Endometrial microvascular endothelial cells (primary cell): ENCODE data around the gene TMCO1. TPM values are rescaled to one million over a fixed set of nuclear protein-coding genes. Genes with fewer than 3 reads are reported as not detected.
"Not testable (repeated sequence)": the region's sequence is repeated elsewhere in the genome, so short reads cannot be mapped to it uniquely, and the experiment has no call there.

Source experiments
- in situ Hi-C: cut with HindIII; loops from 2 replicates; pipeline ENCODE4 v1.10.0; 2017; ENCODE audit warnings: low sequenced_read_pairs, low pct_unique_long_range_greater_than_20kb; ENCODE audit errors: inconsistent ontology term
- total RNA-seq: library from RNA; depleted of rRNA; stranded (reverse); fragments of >200 nt; gene quantifications from one replicate; pipeline ENCODE4 v1.2.3, GENCODE V29; 2015; ENCODE audit errors: inconsistent ontology term

Gene TMCO1, protein sequence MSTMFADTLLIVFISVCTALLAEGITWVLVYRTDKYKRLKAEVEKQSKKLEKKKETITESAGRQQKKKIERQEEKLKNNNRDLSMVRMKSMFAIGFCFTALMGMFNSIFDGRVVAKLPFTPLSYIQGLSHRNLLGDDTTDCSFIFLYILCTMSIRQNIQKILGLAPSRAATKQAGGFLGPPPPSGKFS
- 82.2 TPM for total RNA-seq

DNA sequence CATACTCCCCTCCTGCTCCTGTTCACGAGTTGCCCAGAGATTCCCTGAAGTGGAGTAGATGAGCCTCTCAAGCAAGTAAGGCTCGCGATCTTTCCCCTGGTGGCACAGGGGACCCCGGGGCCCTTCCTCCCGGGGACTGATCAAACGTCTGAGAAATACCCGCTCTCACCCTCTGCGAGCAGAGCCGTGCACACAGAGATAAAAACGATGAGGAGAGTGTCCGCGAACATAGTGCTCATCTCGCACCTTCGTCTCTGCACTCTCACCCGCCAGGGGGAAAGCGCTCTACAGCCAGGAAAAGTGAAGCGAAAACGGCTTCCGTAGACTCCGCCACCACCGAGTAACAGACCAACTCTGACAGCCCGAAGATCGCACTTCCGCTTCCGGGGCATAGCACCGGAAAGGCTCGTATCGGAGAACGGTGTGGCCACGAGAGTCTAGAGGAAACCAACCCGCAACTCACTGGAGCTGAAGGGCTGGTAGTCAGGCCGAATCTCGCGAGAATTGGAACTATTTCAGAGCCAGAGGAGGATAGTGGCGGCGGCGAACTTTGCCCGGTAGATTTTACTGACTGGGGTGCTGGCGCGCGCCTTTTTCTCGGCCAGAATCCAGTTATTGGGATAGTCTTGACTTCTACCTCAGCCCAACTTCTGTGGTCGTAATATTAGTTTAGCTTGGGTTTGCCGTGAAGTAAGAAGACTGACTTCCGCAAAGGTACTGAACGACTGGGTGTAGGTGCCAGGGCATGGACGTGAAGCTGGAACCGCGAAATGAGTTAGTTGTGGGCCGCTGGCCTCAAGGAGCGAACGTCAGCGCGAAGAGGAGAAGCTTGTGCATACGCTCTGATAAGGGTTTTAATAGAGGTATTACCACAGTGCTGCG is at the start of gene TMCO1:
TMCO1 (minus strand) TSS at position 356 of the 882 bp plus-strand sequence; CDS start at position 239, 117 bp downstream.
- in situ Hi-C loops: no loop called here

DNA sequence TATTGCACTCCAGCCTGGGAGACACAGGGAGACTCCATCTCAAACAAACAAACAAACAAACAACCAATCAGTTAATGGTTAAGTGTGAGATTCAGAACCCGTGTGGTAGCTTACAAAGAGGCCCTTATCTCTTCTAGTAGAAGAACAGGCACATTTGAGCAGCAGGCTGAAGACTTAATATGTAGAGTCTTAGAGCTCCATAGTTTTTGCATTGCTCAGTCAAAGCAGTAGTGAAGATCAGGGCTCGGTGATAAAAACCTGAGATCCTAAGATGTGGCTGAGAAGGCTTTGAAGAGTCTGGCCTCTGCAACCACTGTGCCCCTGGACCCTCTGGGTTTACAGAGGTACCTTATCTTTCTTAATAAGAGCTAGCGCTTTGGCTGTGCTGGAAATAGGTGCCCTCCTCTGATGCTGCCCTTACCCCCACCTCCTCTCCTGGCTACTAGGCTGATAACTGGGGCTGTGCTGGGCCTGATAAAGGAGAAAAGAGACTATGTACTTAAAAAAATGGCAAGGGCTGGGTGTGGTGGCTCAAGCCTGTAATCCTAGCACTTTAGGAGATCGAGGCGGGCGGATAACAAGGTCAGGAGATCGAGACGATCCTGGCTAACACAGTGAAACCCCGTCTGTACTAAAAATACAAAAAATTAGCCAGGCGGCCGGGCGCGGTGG is 48.3 kb upstream of the TMCO1 start:
- in situ Hi-C loops: no loop called here

DNA sequence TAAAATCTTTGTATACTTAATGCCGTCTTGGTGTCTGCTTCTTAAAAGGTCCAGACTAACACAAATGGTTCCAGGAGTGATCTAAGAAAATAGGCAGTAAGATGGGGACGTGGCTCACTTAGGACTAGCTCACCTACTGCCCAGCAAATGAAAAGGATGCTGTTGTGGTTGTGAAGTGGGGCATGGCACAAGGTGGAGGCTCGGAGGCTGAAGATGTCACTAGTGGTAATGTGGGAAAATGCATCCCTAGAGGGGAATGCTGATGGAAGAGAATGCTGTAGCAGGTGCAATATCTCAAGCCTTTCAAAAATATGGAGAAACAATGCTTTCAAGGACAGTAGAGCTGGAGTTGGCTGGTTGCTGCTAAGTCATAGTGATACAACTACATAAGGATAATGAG is 47.5 kb upstream of the TMCO1 start:
- in situ Hi-C loops: no loop called here

DNA sequence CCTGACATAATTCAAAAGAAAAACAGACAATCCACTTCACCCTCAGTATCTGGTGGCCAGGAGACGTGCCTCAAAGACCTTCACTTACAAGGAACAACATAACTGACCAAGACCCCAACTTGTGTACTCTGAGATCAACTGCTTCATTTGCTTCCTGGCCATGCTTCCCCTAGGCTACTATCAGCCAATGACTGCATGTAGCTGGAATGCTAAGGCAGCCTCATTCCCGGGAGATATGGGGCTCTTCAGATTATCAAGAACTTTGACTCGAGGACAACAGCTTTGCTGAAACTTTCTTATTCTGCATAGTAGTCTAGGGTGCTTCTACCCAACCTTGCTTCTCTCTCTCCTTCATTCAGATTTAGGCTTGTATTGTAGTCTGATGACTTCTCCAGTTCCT is 47.1 kb upstream of the TMCO1 start:
- in situ Hi-C loops: no loop called here

DNA sequence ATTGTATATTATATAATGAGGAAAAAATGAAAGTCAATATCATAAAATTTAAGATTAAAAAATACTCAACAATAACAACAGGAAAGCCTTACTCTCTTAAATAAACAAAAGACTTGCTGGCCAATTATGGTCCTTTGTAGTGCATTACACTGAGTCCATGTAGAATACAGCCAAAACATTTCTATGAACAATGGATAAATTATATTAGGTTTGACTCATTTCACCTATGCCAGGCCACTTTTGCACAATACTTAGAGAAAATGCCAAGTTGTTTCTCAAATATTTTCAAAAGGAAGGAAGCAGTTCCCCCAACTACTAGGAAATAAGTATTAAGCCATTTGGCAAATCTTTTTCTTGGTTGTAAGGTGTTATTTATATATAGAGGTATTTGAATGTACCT is 38.9 kb upstream of the TMCO1 start:
- in situ Hi-C loops: no loop called here

DNA sequence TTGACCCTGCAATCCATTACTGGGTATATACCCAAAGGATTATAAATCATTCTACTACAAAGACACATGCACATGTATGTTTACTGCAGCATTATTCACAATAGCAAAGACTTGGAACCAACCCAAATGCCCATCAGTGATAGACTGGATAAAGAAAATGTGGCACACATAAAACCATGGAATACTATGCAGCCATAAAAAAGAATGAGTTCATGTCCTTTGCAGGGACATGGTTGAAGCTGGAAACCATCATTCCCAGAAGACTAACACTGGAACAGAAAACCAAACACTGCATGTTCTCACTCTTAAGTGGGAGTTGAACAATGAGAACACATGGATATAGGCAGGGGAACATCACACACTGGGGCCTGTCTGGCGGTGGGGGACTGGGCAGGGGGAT is 35.8 kb upstream of the TMCO1 start:
- in situ Hi-C loops: not testable (repeated sequence)

DNA sequence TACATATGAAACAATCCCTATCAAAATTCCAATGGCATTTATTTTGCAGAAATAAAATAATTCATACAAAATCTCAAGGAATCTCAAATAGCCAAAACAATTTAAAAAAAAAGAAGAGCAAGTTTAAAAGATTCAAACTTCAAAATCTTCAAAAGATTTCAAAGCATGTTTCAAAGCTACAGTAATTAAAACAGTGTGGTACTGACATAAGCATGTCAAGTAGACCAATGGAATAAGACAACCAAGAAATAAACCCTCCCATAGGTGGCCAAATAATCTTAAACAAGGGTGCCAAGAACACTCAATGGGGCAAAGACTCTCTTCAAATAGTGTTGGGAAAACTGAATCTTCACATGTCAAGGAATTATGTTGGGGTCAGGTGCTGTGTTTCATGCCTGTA is 30.7 kb upstream of the TMCO1 start:
- in situ Hi-C loops: no loop called here

DNA sequence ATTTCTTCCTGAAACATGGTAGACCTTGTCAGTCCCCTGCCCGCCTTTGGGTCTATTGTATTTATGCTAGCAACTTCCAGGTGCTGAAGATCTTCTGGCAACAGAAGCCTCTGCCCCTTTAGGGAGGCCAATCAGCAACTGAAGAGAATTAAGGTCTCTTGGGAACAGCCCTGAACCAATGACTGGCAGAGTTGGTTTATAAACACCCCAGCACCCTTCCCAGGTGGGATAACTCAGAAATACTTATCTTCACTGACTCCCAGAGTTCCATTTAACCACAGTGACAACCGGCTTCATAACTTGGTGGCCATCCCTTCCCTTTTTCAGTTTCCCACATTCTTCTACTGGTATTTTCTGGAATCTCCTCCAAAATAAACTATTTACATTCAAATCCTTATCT is 27.2 kb upstream of the TMCO1 start:
- in situ Hi-C loops: no loop called here

DNA sequence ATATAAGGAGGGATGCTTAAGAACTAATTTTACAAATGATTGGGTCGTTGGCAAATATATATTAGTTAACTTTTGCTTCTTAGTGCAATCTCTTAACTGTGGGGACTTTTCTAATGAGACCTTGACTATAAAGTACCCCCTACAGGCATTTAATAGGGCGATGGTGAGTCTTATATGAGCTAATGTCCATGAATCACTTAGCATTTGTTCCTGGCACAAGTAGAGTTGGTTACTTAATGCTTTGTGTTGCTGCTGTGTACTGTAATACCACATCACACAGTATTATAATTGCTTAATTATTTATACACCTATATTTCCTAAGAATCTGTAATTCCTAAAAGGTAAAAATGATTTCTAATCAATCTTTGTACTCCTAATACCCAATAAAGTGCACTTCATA is 25.3 kb upstream of the TMCO1 start:
- in situ Hi-C loops: no loop called here

DNA sequence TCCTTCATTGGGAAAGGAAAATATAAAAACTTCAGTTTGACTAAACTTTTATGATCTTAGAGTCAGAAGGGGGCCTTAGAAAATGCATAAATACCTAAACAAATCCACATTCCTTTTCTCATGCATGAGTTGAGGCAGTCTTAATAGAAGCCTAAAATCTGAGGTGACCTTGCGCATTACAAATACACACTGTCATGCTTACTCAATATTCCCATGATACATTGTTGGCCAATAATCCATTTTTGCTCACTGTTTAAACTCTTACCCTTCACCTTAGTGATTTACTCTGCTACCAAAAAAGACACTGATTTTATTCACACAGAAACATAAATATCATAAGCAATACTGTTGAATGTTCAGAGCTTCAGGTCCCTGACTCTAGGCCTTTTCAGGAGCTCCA is 19.1 kb upstream of the TMCO1 start:
- in situ Hi-C loops: no loop called here

DNA sequence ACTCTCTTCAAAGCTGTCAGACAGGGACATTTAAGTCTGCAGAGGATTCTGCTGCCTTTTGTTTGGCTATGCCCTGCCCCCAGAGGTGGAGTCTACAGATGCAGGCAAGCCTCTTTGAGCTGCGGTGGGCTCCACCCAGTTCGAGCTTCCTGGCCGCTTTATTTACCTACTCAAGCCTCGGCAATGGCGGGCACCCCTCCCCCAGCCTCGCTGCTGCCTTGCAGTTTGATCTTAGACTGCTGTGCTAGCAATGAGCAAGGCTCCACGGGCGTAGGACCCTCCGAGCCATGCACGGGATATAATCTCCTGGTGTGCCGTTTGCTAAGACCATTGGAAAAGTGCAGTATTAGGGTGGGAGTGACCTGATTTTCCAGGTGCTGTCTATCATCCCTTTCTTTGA is 14.9 kb upstream of the TMCO1 start:
- in situ Hi-C loops: not testable (repeated sequence)

DNA sequence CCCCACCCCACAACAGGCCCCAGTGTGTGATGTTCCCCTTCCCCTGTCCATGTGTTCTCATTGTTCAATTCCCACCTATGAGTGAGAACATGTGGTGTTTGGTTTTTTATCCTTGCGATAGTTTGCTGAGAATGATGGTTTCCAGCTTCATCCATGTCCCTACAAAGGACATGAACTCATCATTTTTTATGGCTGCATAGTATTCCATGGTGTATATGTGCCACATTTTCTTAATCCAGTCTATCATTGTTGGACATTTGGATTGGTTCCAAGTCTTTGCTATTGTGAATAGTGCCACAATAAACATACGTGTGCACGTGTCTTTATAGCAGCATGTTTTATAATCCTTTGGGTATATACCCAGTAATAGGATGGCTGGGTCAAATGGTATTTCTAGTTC is 9.5 kb upstream of the TMCO1 start:
- in situ Hi-C loops: not testable (repeated sequence)

DNA sequence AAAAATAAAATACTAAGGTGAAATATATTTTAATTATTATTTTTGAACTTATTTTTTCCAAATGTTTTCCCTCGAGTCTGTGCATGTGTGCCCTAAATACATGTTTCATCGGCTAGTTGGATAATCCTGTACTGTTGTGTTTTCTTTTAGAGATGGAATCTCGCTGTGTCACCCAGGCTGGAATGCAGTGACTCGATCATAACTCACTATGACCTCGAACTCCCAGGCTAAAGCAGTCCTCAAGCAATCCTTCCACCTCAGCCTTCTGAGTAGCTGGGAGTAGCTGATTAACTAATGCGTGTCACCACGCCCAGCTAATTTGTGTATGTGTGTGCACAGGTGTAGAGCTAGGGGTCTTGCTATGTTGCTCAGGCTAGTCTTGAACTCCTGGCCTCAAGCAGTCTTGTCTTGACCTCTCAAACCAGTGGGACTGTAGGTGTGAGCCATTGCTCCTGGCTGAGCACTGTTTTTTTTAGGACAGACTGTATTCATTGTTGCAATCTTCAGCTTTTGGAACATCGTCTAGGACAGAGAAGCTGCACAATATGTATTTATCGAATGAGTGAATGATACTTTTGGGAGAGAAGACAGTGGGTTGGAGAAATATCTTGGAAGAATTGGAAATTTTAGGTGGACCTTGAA is 4.8 kb upstream of the TMCO1 start:
- in situ Hi-C loops: no loop called here

DNA sequence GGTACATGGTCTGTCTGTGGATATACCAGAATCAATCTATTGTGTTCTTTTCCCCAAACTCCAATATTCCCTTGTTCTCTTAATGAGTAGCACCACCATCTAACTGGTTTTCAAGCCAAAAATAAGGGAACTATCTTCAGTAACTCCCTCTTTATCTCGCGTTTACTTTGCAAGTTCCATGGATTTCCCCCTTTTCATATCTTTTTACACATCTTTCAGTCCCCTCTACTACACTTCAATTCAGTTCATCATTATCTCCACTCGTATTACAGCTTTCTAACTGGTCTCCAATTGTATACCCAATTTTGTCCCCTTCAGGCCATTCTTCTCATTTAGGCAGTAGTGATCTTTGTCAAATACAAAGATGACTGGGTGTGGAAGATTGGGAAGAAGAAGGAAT is 4.1 kb upstream of the TMCO1 start:
- in situ Hi-C loops: no loop called here

DNA sequence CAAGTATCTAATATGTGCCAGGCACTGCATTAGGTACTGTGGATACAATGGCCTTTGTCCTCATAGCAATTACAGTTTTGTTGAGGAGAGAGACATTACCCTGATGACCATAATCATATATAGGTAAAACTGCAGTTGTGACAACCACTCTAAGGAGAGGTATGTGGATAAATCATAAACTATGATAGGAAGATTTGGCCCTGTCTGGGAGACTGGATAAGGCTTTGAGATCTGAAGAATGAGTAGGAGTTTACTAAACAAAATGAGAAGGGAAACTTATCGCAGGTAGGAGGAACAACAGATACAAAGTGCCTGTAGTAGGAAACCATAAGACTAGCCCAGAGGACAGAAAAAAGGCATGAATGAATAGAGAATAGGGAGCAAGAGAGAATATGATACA is 4.4 kb downstream of the TMCO1 start:
- in situ Hi-C loops: no loop called here

DNA sequence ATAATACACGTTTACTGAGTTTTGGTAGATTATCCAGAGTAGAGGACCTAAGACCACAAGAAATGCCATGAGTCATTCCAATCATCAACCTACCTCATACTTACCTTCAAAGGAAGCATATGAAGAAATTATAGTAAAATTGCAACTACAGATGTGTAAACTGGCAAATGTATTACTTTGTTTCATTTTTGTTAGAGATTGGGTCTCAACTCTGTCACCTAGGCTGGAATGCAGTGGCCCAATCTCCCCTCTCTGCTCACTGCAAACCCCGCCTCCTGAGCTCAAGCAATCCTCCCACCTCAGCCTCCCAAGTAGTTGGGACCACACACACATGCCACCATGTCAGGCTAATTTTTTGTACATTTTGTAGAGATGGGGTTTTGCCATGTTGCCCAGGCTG is 5.2 kb downstream of the TMCO1 start:
- in situ Hi-C loops: no loop called here

DNA sequence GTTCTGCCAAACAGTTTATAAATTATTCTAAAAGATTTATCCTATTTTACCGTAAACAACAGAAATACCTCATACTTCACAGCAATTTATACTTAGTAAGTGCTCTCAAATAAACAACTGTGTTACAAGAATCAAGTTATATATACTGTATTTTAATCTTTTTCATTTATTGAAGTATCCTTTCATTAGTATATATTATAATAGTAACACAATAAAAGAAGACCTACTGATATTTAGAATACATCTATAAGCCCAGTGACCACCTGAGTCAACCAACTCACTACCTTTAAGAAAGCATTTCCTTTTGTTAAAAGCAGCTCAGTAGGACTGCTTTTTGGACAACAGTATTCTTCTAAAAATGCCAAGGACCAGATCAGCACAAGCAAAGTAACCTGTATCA is 5.9 kb downstream of the TMCO1 start:
- in situ Hi-C loops: no loop called here

DNA sequence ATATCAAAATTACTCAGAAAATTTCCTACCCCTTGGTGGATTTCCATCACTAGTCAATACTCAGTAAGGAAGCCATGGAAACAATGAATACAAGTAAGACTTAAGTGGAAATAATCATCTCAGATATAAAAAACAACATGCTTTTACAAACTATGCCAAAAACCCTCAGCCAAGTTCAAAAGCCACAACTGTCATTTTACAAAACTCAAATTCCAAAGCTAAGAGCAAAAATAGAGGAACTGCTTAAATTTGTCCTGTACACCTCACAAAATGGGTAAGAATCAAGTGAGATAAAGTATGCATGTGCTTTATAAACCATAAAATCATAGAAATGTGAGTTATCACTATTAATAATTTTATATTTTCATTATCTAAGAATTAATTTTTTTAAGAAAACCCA is 9.6 kb downstream of the TMCO1 start:
- in situ Hi-C loops: no loop called here

DNA sequence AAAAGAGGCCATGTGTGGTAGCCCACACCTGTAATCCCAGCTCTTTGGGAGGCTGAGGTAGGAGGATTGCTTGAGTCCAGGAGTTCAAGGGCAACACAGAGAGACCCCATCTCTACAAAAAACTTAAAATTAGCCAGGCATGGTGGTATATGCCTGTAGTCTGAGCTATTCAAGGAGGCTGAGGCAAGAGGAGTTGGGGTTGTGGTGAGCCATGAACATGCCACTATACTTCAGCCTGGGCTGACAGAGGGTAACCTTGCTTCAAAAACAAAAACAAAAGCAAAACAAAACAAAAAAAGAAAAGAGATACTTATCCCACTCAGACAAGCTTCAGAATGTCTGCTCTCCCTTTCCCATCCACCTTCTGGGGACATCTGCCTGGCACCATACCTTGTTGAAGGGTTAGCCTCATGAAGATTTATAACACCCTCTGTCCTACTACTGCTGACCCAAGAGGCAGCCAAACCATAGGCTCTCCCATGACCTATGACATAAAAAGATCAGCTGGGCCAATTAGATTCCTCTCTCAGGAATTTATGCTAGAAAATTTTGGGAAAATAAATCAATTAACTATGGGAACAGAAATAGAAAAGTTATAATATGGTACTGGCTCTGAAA is 13.2 kb downstream of the TMCO1 start:
- in situ Hi-C loops: no loop called here
